WTC11 (cell line): Measurements from ENCODE around the gene NHLRC2.

Experiments
- NFYB ChIP-seq: sonication (generic); formaldehyde crosslinking; conservative IDR thresholded peaks from 2 replicates; pipeline ENCODE4 v1.8.0; 2022; ENCODE audit warnings: low read depth, missing genetic modification reagents
- TF ChIP-seq, protein P1 (sequence below): sonication (generic); formaldehyde crosslinking; IDR thresholded peaks from 2 replicates; pipeline ENCODE4 v1.8.0; 2022; ENCODE audit warnings: mild to moderate bottlenecking, missing genetic modification reagents
- TF ChIP-seq, protein P2 (sequence below): fragments of 200-600 bp; IDR thresholded peaks from 2 replicates; pipeline ENCODE4 v1.8.0; 2022; ENCODE audit warnings: antibody characterized with exemption

GRCh38 chr10:113823389-113823788, 31.1 kb upstream of the NHLRC2 start:
- TF ChIP-seq, protein P1, sequence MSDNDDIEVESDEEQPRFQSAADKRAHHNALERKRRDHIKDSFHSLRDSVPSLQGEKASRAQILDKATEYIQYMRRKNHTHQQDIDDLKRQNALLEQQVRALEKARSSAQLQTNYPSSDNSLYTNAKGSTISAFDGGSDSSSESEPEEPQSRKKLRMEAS: no peak
- no peak for TF ChIP-seq NFYB
- TF ChIP-seq, protein P2, sequence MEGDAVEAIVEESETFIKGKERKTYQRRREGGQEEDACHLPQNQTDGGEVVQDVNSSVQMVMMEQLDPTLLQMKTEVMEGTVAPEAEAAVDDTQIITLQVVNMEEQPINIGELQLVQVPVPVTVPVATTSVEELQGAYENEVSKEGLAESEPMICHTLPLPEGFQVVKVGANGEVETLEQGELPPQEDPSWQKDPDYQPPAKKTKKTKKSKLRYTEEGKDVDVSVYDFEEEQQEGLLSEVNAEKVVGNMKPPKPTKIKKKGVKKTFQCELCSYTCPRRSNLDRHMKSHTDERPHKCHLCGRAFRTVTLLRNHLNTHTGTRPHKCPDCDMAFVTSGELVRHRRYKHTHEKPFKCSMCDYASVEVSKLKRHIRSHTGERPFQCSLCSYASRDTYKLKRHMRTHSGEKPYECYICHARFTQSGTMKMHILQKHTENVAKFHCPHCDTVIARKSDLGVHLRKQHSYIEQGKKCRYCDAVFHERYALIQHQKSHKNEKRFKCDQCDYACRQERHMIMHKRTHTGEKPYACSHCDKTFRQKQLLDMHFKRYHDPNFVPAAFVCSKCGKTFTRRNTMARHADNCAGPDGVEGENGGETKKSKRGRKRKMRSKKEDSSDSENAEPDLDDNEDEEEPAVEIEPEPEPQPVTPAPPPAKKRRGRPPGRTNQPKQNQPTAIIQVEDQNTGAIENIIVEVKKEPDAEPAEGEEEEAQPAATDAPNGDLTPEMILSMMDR: no peak
